Sigmoid colon (tissue), 4 donors: ENCODE data around the gene JOSD1.

Experiments used
- EP300 ChIP-seq, 4 donors: sonication (generic); formaldehyde crosslinking; IDR thresholded peaks; one replicate each; pipeline ENCODE4 v1.6.1; 2017; ENCODE audit warnings: antibody characterized with exemption in 4 of 4
- TF ChIP-seq, protein P1 (sequence below), 4 experiments: fragments of 450-650 bp in 3 of 4; fragments of 200-600 bp in 1 of 4; IDR thresholded peaks; one replicate each; pipeline ENCODE4 v1.5.1; 2016 to 2019; ENCODE audit warnings: antibody characterized with exemption in 4 of 4, mild to moderate bottlenecking in 3 of 4, moderate library complexity in 2 of 4

DNA sequence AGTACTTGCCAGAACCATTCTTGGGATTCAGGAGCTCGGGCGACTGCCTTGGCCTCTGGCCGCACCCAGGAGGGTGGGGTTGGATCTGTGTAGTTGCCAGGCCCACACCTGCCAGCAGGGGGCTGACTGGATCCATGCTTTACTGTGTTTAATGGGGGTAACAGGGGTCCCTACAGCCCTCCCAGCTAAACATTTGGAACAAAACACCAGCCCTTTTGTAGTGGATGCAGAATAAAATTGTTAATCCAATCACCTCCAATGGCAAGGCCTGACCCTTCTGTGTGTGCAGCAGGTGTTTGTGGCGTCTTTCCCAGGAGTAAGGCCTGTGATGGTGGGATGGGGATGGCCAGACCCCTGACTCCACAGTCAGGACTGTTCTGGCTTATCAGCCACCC, 32.6 kb upstream of the JOSD1 start:
- TF ChIP-seq, protein P1, sequence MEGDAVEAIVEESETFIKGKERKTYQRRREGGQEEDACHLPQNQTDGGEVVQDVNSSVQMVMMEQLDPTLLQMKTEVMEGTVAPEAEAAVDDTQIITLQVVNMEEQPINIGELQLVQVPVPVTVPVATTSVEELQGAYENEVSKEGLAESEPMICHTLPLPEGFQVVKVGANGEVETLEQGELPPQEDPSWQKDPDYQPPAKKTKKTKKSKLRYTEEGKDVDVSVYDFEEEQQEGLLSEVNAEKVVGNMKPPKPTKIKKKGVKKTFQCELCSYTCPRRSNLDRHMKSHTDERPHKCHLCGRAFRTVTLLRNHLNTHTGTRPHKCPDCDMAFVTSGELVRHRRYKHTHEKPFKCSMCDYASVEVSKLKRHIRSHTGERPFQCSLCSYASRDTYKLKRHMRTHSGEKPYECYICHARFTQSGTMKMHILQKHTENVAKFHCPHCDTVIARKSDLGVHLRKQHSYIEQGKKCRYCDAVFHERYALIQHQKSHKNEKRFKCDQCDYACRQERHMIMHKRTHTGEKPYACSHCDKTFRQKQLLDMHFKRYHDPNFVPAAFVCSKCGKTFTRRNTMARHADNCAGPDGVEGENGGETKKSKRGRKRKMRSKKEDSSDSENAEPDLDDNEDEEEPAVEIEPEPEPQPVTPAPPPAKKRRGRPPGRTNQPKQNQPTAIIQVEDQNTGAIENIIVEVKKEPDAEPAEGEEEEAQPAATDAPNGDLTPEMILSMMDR (IDR thresholded peaks at IDR 0.05): peak; percentile 48 to 65 (median 60)
- no peak for TF ChIP-seq EP300 (IDR thresholded peaks at IDR 0.05)
